SU-DHL-6 (cell line): ENCODE data around the gene CTNNBIP1.

Experiments
- EZH2phosphoT487 ChIP-seq: fragments of 200-600 bp; sonication (generic), shearing (Covaris generic); conservative IDR thresholded peaks from 2 replicates; pipeline ENCODE4 v1.6.1; 2018; ENCODE audit warnings: mild to moderate bottlenecking, antibody characterized with exemption, low read length, moderate library complexity, mixed read lengths
- TF ChIP-seq, protein P1 (sequence below): fragments of 200-600 bp; sonication (generic); IDR thresholded peaks from one replicate; pipeline ENCODE4 v1.5.1; 2017; ENCODE audit warnings: antibody characterized with exemption, mild to moderate bottlenecking, low read length, moderate library complexity; ENCODE audit not compliant: insufficient read depth, poor library complexity, severe bottlenecking

DNA sequence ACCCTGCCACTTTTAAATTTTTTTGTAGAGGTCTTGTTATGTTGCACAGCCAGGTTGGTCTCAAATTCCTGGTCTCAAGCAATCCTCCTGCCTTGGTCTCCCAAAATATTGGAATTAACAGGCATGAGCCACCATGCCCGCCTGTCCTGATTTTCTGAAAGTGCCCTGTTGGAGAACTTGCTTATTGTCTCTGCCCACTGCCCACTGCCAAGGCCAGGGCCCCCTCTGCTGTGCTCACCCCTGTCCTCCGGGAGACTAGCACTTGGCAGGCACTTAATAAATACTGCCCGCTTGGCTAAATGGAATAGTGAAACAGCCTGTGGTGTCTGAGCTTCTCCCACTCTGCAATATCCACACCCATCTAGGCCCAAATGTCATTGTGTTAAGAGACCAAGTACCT is 35.7 kb downstream of the CTNNBIP1 start:
- TF ChIP-seq, protein P1, sequence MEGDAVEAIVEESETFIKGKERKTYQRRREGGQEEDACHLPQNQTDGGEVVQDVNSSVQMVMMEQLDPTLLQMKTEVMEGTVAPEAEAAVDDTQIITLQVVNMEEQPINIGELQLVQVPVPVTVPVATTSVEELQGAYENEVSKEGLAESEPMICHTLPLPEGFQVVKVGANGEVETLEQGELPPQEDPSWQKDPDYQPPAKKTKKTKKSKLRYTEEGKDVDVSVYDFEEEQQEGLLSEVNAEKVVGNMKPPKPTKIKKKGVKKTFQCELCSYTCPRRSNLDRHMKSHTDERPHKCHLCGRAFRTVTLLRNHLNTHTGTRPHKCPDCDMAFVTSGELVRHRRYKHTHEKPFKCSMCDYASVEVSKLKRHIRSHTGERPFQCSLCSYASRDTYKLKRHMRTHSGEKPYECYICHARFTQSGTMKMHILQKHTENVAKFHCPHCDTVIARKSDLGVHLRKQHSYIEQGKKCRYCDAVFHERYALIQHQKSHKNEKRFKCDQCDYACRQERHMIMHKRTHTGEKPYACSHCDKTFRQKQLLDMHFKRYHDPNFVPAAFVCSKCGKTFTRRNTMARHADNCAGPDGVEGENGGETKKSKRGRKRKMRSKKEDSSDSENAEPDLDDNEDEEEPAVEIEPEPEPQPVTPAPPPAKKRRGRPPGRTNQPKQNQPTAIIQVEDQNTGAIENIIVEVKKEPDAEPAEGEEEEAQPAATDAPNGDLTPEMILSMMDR: no peak
- TF ChIP-seq EZH2phosphoT487: no peak
